22Rv1 (cell line): ENCODE measurements around the gene VEGFC.

Experiments used
- CTCF ChIP-seq: fragments of 450-650 bp; IDR thresholded peaks from 2 replicates; pipeline ENCODE4 v1.5.1; 2017; ENCODE audit warnings: mild to moderate bottlenecking
- ZFX ChIP-seq: fragments of 450-650 bp; IDR thresholded peaks from 2 replicates; pipeline ENCODE4 v1.6.1; 2017; ENCODE audit warnings: antibody characterized with exemption, borderline replicate concordance

DNA sequence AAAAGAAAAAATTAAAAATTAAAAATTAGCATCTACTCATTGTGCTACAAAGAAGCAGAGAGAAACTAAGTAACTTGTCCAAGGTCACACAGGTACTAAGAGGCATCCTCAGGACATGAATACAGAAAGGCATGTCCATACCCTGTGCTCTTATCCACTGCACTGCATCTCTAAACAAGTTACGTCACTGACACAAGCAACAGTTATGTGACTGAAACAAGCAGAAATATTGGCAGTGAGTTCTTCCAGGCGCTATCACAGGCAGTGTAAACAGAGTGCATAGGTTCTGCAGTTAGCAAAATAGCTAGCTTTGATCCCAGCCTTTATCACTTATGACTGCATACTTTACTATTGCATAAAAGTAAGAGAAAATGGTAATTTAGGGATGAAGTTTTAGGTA lies 7.9 kb downstream of the VEGFC start:
- TF ChIP-seq CTCF (no peak), ZFX (no peak)
